Ovary (tissue), 9 donors: ENCODE measurements around the gene CHD6. TPM values are rescaled to one million over a fixed set of nuclear protein-coding genes. Genes with fewer than 3 reads are reported as not detected.

Experiments used
- DNase-seq, 5 donors: peaks; one replicate each; pipeline ENCODE4 v3.0.0-alpha.2; 2019 to 2020
- H3K27ac ChIP-seq, 2 donors: fragments of 200-600 bp; one replicate each; pipeline versions ENCODE4 v1.5.1 to v1.8.0; 2019 to 2022
- H3K27me3 ChIP-seq: fragments of 200-600 bp; one replicate; pipeline ENCODE4 v1.8.0; 2022
- H3K36me3 ChIP-seq: fragments of 200-600 bp; sonication (generic); one replicate; pipeline ENCODE4 v1.5.1; 2019
- H3K4me1 ChIP-seq: one replicate; pipeline ENCODE4 v1.8.1; 2013; ENCODE audit warnings: mild to moderate bottlenecking, moderate library complexity; ENCODE audit not compliant: insufficient read depth
- H3K4me3 ChIP-seq: fragments of 200-600 bp; sonication (generic); one replicate; pipeline ENCODE4 v1.5.1; 2017
- H3K9me3 ChIP-seq, 2 donors: fragments of 200-600 bp in 1 of 2; sonication (generic) in 1 of 2; one replicate each; pipeline versions ENCODE4 v1.5.1 to v1.8.1; 2013 to 2019; ENCODE audit warnings: mild to moderate bottlenecking in 1 of 2, moderate library complexity in 1 of 2
- EP300 ChIP-seq: sonication (generic); formaldehyde crosslinking; IDR thresholded peaks from one replicate; pipeline ENCODE4 v1.6.1; 2017; ENCODE audit warnings: antibody characterized with exemption
- POLR2A ChIP-seq: fragments of 450-650 bp; IDR thresholded peaks from one replicate; pipeline ENCODE4 v1.6.1; 2017; ENCODE audit warnings: antibody characterized with exemption, mild to moderate bottlenecking, moderate library complexity
- WGBS, 3 donors: extraction: QIAGEN DNeasy Blood & Tissue Kit in 1 of 3; methylation state at CpG; one replicate each; pipeline versions ENCODE4 v1.1.5 to v1.1.7; 2013 to 2017; 5-methylcytosine and 5-hydroxymethylcytosine counted together
- intact Hi-C, 4 donors: fragments of 100-400 bp; cut with DNase I; formaldehyde crosslinking; loops; one replicate each; pipeline versions ENCODE4 v1.11.0 to v1.15.1; 2022 to 2023
- polyA plus RNA-seq, 2 donors: library from polyadenylated mRNA; stranded (reverse); fragments of 200-250 nt in 1 of 2; fragments of 350-450 nt in 1 of 2; fragmentation: Illumina TruSeq in 1 of 2; extraction: RNeasy Lipid Tissue Mini Kit (QIAGEN cat#74804) in 1 of 2; gene quantifications; one replicate each; pipeline ENCODE4 v1.2.3, GENCODE V29; 2013 to 2014
- total RNA-seq, 7 donors: library from RNA; depleted of rRNA in 2 of 7; stranded (reverse); fragments of >200 nt in 2 of 7; fragmentation: NEBNext Ultra II Directional in 3 of 7; extraction: Animal tissue kit (Norgen Biotek cat#: 25700) in 3 of 7; gene quantifications; one replicate each; pipeline versions ENCODE4 v1.1.0 to v1.2.4, GENCODE V29; 2016 to 2023
- TF ChIP-seq, protein P1 (sequence below), 3 donors: fragments of 450-650 bp in 2 of 3; fragments of 200-600 bp in 1 of 3; IDR thresholded peaks; one replicate each; pipeline versions ENCODE4 v1.5.1 to v1.8.0; 2016 to 2022; ENCODE audit warnings: antibody characterized with exemption in 3 of 3, mild to moderate bottlenecking in 1 of 3
- donor health status: DM: no; HTN: no; CAD: no; lungs with moderate emphysema.
- donor health status: DM: no; HTN: no; CAD: no.
- donor health status: Bipolar disorder and iron deficiency.
- donor health status: DM: yes; HTN: yes; CAD: no.
- donor health status: DM: no; HTN: no; CAD: no.
- donor health status: DM: yes; HTN: yes; CAD: no.

Gene CHD6
- total and polyA plus RNA-seq, 9 donors: 12.1 to 82.4 (median 52.7) TPM

DNA sequence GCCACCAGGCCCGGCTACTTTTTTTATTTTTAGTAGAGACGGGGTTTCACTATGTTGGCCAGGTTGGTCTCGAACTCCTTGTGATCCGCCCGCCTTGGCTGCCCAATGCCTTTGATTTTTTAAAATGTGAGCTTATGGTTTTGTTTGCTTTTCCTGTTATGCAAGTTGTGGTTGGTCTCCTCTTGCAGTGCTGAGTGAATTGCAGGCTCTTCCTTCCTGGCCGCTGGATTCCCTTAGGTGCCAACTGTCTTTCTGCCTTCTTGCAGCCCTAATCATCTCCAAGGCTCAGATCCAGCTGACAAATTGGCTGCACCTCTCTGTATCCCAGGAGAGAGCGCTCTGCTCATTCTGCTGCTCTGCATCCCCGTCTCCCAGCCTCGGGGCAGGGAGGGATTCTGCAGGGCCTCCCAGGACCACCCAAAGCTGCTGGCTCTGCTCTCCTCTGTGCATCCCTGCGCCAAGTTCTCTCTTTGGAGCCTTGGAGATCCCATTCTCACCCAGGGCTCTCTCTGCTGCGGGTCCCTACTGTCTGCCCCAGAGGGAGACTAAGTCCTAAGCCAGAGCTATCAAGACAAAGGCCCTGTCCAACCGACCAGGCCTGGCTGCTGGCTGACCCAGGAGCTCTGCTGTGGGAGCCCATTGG is 237.5 kb downstream of the CHD6 start:
- H3K4me3 ChIP-seq: no peak overlapping the region
- H3K4me1 ChIP-seq: peaks cover 2% of the 10 kb centered on the region
- DNase-seq: no peak
- H3K27ac ChIP-seq: no peak overlapping the region
- H3K36me3 ChIP-seq: no peaks in the 10 kb centered on the region
- H3K9me3 ChIP-seq: no peaks in the 10 kb centered on the region
- no peak for TF ChIP-seq POLR2A
- TF ChIP-seq, protein P1, sequence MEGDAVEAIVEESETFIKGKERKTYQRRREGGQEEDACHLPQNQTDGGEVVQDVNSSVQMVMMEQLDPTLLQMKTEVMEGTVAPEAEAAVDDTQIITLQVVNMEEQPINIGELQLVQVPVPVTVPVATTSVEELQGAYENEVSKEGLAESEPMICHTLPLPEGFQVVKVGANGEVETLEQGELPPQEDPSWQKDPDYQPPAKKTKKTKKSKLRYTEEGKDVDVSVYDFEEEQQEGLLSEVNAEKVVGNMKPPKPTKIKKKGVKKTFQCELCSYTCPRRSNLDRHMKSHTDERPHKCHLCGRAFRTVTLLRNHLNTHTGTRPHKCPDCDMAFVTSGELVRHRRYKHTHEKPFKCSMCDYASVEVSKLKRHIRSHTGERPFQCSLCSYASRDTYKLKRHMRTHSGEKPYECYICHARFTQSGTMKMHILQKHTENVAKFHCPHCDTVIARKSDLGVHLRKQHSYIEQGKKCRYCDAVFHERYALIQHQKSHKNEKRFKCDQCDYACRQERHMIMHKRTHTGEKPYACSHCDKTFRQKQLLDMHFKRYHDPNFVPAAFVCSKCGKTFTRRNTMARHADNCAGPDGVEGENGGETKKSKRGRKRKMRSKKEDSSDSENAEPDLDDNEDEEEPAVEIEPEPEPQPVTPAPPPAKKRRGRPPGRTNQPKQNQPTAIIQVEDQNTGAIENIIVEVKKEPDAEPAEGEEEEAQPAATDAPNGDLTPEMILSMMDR (IDR thresholded peaks at IDR 0.05): no peak
- no peak for TF ChIP-seq EP300
- intact Hi-C loops: no loop called here
- WGBS, 3 donors: 68 to 84% (median 83%) methylated on average over 12 of the region's 12 CpGs
- H3K27me3 ChIP-seq: no peaks in the 10 kb centered on the region

DNA sequence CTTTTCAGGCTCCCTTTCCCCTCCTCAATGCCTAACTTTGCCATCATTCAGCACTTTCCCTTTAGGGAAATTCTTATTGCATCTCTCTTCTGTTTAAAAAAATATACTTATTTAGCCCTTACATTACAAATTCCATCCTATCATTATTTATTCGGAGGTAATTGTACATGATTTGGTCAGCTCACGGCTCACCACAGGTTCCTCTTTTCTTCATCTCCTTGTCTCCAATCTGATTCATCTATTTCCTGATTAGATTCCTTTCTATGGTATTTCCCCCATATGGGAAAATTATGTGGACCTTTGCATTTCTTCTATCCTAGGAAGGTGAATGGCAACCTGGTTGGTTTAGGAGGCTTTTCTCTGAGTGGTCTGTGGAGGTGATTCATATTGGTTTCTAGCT is 238.6 kb downstream of the CHD6 start:
- H3K27me3 ChIP-seq: no peaks in the 10 kb centered on the region
- no peak overlapping the region for H3K27ac ChIP-seq
- TF ChIP-seq EP300: no peak
- TF ChIP-seq POLR2A: no peak
- TF ChIP-seq, protein P1 (IDR thresholded peaks at IDR 0.05): no peak
- H3K9me3 ChIP-seq: no peaks in the 10 kb centered on the region
- DNase-seq: no peak
- H3K36me3 ChIP-seq: no peaks in the 10 kb centered on the region
- H3K4me1 ChIP-seq: peaks cover 2% of the 10 kb centered on the region
- intact Hi-C loops: no loop called here
- 84 to 91% (median 87%) methylated on average over 2 of the region's 2 CpGs for WGBS, 3 donors
- H3K4me3 ChIP-seq: no peak overlapping the region

DNA sequence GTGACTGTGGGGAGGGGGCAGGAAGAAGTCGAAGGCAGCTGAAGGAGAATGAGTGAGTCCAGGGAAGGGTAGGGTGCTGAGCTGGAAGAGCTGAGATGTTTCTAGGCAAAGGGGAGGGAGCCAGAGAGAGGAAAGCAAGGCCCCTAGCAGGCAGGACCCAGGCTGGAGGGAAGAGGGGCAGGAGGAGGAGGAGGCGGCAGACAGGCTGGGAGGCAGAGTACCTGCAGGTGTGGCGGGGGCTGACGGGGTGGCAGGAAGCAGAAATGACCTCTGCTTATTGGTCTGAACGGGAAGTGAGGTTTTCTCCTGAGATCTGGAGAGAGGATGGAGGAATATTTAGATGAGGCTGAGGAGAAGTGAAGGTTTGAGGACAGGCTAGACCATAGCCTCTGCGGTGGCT is 240.9 kb downstream of the CHD6 start:
- Histone ChIP-seq H3K27ac (no peak overlapping the region), H3K4me1 (peaks cover 4% of the 10 kb centered on the region), H3K9me3 (no peaks in the 10 kb centered on the region), H3K36me3 (no peaks in the 10 kb centered on the region), H3K4me3 (no peak overlapping the region), H3K27me3 (no peaks in the 10 kb centered on the region)
- WGBS, 3 donors: 62 to 78% (median 72%) methylated on average over 6 of the region's 6 CpGs
- peak in 1 of 5 donors; percentile 2 for DNase-seq
- no peak for TF ChIP-seq EP300
- no peak for TF ChIP-seq POLR2A
- TF ChIP-seq, protein P1 (IDR thresholded peaks at IDR 0.05): no peak
- intact Hi-C loops: no loop called here

DNA sequence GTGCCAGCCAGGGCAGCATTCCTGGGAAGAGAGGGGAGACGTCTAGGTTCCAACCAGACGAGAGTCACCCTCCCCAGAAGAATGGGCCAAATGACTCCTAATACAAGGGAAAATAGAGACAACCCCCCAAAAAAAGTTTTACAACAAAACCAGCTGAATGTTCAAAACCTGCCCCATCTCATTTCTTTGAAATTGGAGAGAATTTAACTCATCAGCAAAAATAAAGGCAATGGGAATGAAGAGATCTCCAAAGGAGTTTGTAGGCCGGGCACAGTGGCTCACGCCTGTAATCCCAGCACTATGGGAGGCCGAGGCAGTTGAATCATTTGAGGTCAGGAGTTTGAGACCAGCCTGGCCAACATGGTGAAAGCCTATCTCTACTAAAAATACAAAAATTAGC is 241.8 kb downstream of the CHD6 start:
- intact Hi-C loops: no loop called here
- H3K36me3 ChIP-seq: no peaks in the 10 kb centered on the region
- TF ChIP-seq POLR2A (no peak), EP300 (no peak)
- TF ChIP-seq, protein P1 (IDR thresholded peaks at IDR 0.05): no peak
- 90 to 93% (median 92%) methylated on average over 5 of the region's 5 CpGs for WGBS, 3 donors
- H3K4me1 ChIP-seq: peaks cover 2% of the 10 kb centered on the region
- H3K4me3 ChIP-seq: no peak overlapping the region
- H3K9me3 ChIP-seq: no peaks in the 10 kb centered on the region
- no peak overlapping the region for H3K27ac ChIP-seq
- no peaks in the 10 kb centered on the region for H3K27me3 ChIP-seq
- no peak for DNase-seq
